Right atrium auricular region (tissue), 2 donors: ENCODE measurements around the gene ADAP2. TPM values are rescaled to one million over a fixed set of nuclear protein-coding genes. Genes with fewer than 3 reads are reported as not detected.

Source experiments
- DNase-seq: peaks from one replicate; pipeline ENCODE4 v3.0.0-alpha.2; 2019; ENCODE audit warnings: low spot score
- H3K27ac ChIP-seq, 2 donors: fragments of 200-600 bp; sonication (generic); 1 replicate in 1 of 2; 2 replicates in 1 of 2; pipeline ENCODE4 v1.5.1; 2016 to 2019
- H3K27me3 ChIP-seq, 2 donors: fragments of 200-600 bp; sonication (generic); one replicate each; pipeline versions ENCODE4 v1.5.1 to v1.6.0; 2017 to 2019
- H3K36me3 ChIP-seq: fragments of 200-600 bp; sonication (generic); one replicate; pipeline ENCODE4 v1.5.1; 2016
- H3K4me1 ChIP-seq, 2 donors: fragments of 200-600 bp; sonication (generic); one replicate each; pipeline versions ENCODE4 v1.5.1 to v1.6.0; 2017 to 2019
- H3K4me3 ChIP-seq, 2 donors: fragments of 200-600 bp; sonication (generic); 1 replicate in 1 of 2; 2 replicates in 1 of 2; pipeline ENCODE4 v1.5.1; 2017 to 2019; ENCODE audit warnings: mild to moderate bottlenecking in 1 of 2, moderate library complexity in 1 of 2
- H3K9me3 ChIP-seq, 2 donors: fragments of 200-600 bp; sonication (generic); one replicate each; pipeline ENCODE4 v1.5.1; 2019
- total RNA-seq, 2 donors: library from RNA; depleted of rRNA; stranded (reverse); fragments of >200 nt; gene quantifications; one replicate each; pipeline ENCODE4 v1.1.0, GENCODE V29; 2016
- TF ChIP-seq, protein P1 (sequence below), 2 donors: fragments of 200-600 bp; sonication (generic); IDR thresholded peaks; one replicate each; pipeline ENCODE4 v1.5.1; 2019; ENCODE audit warnings: antibody characterized with exemption in 2 of 2

Gene ADAP2
- total RNA-seq, 2 donors from 2014 or later: 4.3 to 11.1 TPM

DNA sequence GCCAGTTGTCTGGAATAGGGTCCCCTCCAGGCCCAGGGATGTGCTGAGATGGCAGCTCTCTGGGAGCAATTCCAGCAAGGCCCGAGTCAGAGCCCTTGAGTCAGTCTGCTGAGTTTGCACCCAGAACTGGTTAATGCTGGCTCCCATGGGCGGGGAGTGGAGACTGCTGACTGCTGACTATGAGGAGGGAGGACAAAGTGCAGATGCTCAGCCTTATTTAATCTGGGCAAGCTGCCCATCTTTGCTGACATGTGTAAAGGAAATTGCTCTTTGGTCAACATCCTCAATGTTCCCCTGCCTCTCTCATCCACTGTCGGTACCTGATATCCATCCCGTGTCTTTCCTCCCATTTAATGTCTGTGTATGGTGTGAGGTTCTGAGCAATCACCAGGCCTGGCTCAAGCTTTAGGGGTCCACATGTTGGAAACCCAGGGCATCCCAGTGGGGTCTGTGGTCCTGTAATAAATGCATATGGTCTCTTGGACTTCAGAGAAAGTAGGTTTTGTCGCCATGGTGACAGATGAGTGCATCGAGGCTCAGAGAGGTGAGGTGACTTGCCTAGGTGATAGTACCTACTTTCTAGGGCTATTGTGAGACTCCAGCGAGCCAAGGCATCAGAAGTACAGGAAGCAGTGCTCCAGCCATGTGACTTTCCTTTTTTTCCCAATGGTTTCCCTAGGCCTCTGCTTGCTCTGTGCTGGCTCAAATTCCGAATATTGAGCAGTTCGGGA is 29.1 kb downstream of the ADAP2 start:
- peak overlapping the region; percentile 29 to 36 for H3K27ac ChIP-seq
- H3K4me1 ChIP-seq: peaks cover 0 to 17% of the 10 kb centered on the region in 2 donors
- H3K36me3 ChIP-seq: no peaks in the 10 kb centered on the region
- no peaks in the 10 kb centered on the region for H3K9me3 ChIP-seq
- no peaks in the 10 kb centered on the region for H3K27me3 ChIP-seq
- TF ChIP-seq, protein P1, sequence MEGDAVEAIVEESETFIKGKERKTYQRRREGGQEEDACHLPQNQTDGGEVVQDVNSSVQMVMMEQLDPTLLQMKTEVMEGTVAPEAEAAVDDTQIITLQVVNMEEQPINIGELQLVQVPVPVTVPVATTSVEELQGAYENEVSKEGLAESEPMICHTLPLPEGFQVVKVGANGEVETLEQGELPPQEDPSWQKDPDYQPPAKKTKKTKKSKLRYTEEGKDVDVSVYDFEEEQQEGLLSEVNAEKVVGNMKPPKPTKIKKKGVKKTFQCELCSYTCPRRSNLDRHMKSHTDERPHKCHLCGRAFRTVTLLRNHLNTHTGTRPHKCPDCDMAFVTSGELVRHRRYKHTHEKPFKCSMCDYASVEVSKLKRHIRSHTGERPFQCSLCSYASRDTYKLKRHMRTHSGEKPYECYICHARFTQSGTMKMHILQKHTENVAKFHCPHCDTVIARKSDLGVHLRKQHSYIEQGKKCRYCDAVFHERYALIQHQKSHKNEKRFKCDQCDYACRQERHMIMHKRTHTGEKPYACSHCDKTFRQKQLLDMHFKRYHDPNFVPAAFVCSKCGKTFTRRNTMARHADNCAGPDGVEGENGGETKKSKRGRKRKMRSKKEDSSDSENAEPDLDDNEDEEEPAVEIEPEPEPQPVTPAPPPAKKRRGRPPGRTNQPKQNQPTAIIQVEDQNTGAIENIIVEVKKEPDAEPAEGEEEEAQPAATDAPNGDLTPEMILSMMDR (IDR thresholded peaks at IDR 0.05): no peak
- DNase-seq: peak; percentile 77
- H3K4me3 ChIP-seq: no peak overlapping the region

- no peaks in the 10 kb centered on the region for H3K27me3 ChIP-seq
- TF ChIP-seq, protein P1 (IDR thresholded peaks at IDR 0.05): no peak
- no peak overlapping the region for H3K4me3 ChIP-seq
- peak overlapping the region; percentile 39 to 40 for H3K27ac ChIP-seq
- H3K9me3 ChIP-seq: no peaks in the 10 kb centered on the region
- DNase-seq: no peak
- peaks cover 0 to 35% of the 10 kb centered on the region in 2 donors for H3K4me1 ChIP-seq
- H3K36me3 ChIP-seq: no peaks in the 10 kb centered on the region
Measured at GRCh38 chr17:30952638-30953393, 31.1 kb downstream of the ADAP2 start.

DNA sequence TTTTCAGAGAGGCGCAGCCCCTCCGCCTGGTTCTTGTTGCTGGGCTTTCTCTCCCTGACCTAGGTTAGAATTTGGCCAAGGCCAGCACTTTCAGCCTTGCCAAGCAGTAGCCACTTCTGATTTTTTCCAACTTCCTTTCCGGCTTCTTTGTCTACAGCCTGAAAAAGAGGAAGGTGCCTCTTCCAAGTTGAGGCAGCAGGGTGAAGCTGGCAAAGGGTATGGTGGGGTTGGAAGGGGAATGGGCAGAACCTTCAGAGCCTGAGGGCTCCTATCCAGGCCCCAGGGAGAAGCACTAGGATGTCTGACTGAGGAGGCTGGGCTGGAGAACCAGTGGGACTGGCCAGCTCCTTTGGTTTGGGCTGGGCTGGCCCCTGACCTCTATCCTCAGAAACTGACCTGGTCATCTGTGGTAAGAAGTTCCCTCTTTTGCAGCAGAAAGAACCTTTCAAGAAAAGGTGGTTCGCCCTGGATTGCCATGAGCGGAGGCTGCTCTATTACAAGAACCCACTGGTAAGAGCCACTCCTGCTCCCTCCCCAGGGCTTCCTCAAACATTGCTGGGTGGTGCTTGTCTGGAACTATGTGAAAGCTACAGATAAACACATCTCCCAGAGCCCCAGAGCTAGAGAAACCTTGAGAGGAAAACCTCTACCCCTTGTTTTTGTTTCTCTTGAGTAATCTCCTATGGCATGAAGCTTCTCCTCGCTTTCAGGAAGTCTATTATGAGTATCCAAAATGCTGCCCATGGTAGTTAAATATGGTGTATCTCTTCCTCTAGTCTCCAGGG is 32.5 kb downstream of the ADAP2 start:
- Histone ChIP-seq H3K4me3 (peak overlapping the region in 1 of 2 donors; percentile 1), H3K27ac (peak overlapping the region; percentile 39 to 40), H3K9me3 (no peaks in the 10 kb centered on the region), H3K4me1 (peaks cover 0 to 35% of the 10 kb centered on the region in 2 donors), H3K36me3 (no peaks in the 10 kb centered on the region), H3K27me3 (no peaks in the 10 kb centered on the region)
- TF ChIP-seq, protein P1 (IDR thresholded peaks at IDR 0.05): no peak
- DNase-seq: no peak

DNA sequence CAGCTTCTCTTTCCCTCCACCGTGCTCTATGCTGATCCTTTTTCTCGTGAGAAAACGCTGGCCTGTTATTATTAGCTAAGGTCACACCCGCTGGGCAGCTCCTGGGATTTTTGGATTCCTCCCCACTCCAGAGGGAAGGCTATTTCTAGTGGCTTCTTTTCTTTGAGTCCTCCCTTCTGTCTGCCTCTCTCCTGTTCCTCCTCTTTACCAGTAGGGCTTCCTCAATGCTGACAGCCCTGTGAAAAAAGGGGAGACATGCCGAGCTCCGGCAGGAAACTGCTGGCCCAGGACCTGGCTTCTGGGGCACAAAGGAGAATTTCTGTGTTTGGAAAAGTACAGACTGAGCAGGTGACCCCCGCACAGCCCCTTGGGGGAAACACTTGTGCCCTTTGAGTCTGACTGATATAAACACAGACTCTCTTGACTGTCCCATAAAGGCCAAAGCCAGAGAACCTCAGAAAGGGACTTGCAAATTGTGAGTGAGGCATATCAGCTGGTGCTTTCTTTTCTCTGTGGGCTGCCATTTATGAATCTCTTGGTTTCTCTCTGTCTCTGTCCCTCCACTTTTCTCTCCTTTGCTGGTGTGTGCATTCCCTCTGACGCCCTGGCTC is 35.1 kb downstream of the ADAP2 start:
- no peak overlapping the region for H3K4me3 ChIP-seq
- H3K27me3 ChIP-seq: no peaks in the 10 kb centered on the region
- DNase-seq: no peak
- no peaks in the 10 kb centered on the region for H3K36me3 ChIP-seq
- H3K27ac ChIP-seq: peak overlapping the region; percentile 33 to 46
- TF ChIP-seq, protein P1 (IDR thresholded peaks at IDR 0.05): no peak
- H3K9me3 ChIP-seq: no peaks in the 10 kb centered on the region
- H3K4me1 ChIP-seq: peaks cover 0 to 29% of the 10 kb centered on the region in 2 donors

- Histone ChIP-seq H3K4me3 (no peak overlapping the region), H3K4me1 (peaks cover 0 to 29% of the 10 kb centered on the region in 2 donors), H3K27me3 (no peaks in the 10 kb centered on the region), H3K9me3 (no peaks in the 10 kb centered on the region), H3K27ac (peak overlapping the region in 1 of 2 donors; percentile 33), H3K36me3 (no peaks in the 10 kb centered on the region)
- DNase-seq: no peak
- TF ChIP-seq, protein P1 (IDR thresholded peaks at IDR 0.05): no peak
Measured at GRCh38 chr17:30957741-30958140, 36.0 kb downstream of the ADAP2 start.
